Measurements from ENCODE around the gene CNTN4. TPM values are rescaled to one million over a fixed set of nuclear protein-coding genes. Genes with fewer than 3 reads are reported as not detected.
A peak's percentile ranks its signal among the peaks of the same experiment; 100 is the strongest.

CNTN4 gene
- total RNA-seq, 4 donors from 2014 or later, result 6.6 to 10.7 (median 9.7) TPM

DNA sequence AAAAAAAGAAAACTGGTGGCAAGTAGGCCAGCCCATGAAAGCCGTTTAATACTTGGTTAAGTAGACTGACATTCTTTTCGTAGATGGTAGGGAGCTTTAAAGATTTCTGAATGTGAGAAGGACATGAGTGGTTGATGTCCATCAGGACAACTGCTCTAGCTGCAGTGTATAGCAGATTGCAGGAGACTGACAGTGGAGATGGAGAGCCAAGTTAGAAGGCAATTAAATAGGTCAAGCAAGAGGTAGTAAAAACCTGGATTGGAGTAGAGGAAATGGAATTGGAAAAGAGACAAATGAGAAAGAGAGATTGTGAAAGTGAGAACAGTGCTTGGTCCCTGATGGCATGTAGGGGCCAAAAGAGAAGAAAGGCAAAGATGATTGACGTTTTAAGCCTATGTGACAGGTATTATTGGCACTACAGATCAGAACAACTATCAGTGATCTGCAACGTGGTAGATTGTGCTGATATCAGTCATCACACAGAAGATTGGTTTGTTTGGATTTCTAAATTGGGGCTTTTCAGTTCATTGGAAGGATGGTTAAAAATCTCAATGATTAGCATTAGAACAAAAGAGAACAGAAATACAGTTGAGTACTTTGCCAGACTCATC lies 74.0 kb downstream of the CNTN4 start:
- H3K36me3 ChIP-seq, result no peaks in the 10 kb centered on the region
- DNase-seq (ENCODE audit: extremely low spot score), result no peak
- 82% methylated on average over 4 of the region's 4 CpGs for WGBS
- intact Hi-C loops (cut with DNase I), result no loop called here
- TF ChIP-seq POLR2A (IDR thresholded peaks at IDR 0.05; ENCODE audit: low read depth) (no peak), POLR2AphosphoS5 (IDR thresholded peaks at IDR 0.05) (no peak), EP300 (IDR thresholded peaks at IDR 0.05) (no peak)
- TF ChIP-seq, protein P1, sequence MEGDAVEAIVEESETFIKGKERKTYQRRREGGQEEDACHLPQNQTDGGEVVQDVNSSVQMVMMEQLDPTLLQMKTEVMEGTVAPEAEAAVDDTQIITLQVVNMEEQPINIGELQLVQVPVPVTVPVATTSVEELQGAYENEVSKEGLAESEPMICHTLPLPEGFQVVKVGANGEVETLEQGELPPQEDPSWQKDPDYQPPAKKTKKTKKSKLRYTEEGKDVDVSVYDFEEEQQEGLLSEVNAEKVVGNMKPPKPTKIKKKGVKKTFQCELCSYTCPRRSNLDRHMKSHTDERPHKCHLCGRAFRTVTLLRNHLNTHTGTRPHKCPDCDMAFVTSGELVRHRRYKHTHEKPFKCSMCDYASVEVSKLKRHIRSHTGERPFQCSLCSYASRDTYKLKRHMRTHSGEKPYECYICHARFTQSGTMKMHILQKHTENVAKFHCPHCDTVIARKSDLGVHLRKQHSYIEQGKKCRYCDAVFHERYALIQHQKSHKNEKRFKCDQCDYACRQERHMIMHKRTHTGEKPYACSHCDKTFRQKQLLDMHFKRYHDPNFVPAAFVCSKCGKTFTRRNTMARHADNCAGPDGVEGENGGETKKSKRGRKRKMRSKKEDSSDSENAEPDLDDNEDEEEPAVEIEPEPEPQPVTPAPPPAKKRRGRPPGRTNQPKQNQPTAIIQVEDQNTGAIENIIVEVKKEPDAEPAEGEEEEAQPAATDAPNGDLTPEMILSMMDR (IDR thresholded peaks at IDR 0.05), result no peak
- H3K27ac ChIP-seq (replicated peaks in 1 of 4), result no peak overlapping the region
- no peaks in the 10 kb centered on the region for H3K27me3 ChIP-seq
- no peak overlapping the region for H3K4me3 ChIP-seq
- H3K4me1 ChIP-seq, result no peaks in the 10 kb centered on the region
- peaks cover 0 to 4% (median 0%) of the 10 kb centered on the region in 4 donors for H3K9me3 ChIP-seq

DNA sequence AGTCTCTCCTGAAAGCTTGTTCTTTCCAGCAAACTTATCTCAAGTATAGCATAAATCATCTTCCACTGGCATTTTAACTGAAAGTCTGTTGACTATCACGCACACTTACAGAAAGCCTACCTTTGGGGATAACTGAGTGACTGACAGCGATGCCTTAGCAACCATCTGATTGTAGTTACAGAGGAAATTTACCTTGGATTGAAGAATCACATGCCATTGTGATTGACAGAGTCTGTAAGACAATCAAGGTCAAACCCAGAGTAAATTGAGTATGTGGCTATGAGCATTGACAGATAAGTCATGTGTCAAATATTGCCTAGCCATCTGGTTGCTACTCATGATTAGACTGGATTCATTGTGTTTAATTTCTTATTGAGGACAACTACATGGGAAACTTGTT lies 82.0 kb downstream of the CNTN4 start:
- intact Hi-C loops (cut with DNase I), result no loop called here
- H3K27me3 ChIP-seq, result no peaks in the 10 kb centered on the region
- TF ChIP-seq, protein P1 (IDR thresholded peaks at IDR 0.05), result no peak
- WGBS, result 93% methylated on average over 2 of the region's 2 CpGs
- H3K4me1 ChIP-seq, result no peaks in the 10 kb centered on the region
- H3K9me3 ChIP-seq, result no peaks in the 10 kb centered on the region
- no peaks in the 10 kb centered on the region for H3K36me3 ChIP-seq
- DNase-seq (ENCODE audit: extremely low spot score), result no peak
- H3K4me3 ChIP-seq, result no peak overlapping the region
- no peak overlapping the region for H3K27ac ChIP-seq (replicated peaks in 1 of 4)

GRCh38 chr3:2198776-2199279 lies 100.2 kb downstream of the CNTN4 start:
- H3K4me3 ChIP-seq, result no peak overlapping the region
- no peaks in the 10 kb centered on the region for H3K27me3 ChIP-seq
- H3K36me3 ChIP-seq, result no peaks in the 10 kb centered on the region
- DNase-seq (ENCODE audit: extremely low spot score), result peak; percentile 78
- 79% methylated on average over 3 of the region's 3 CpGs for WGBS
- no peaks in the 10 kb centered on the region for H3K9me3 ChIP-seq
- TF ChIP-seq POLR2A (IDR thresholded peaks at IDR 0.05; ENCODE audit: low read depth) (no peak), EP300 (IDR thresholded peaks at IDR 0.05) (no peak), POLR2AphosphoS5 (IDR thresholded peaks at IDR 0.05) (no peak)
- TF ChIP-seq, protein P1 (IDR thresholded peaks at IDR 0.05), result no peak
- intact Hi-C loops (cut with DNase I), result no loop called here
- no peak overlapping the region for H3K27ac ChIP-seq (replicated peaks in 1 of 4)
- no peaks in the 10 kb centered on the region for H3K4me1 ChIP-seq

- intact Hi-C loops (cut with DNase I), result no loop called here
- Histone ChIP-seq H3K27me3 (no peaks in the 10 kb centered on the region), H3K9me3 (no peaks in the 10 kb centered on the region), H3K36me3 (no peaks in the 10 kb centered on the region), H3K4me1 (no peaks in the 10 kb centered on the region), H3K4me3 (no peak overlapping the region), H3K27ac (replicated peaks in 1 of 4) (no peak overlapping the region)
- WGBS, result 93% methylated on average over 1 of the region's 1 CpG
- TF ChIP-seq, protein P1 (IDR thresholded peaks at IDR 0.05), result no peak
- TF ChIP-seq EP300 (IDR thresholded peaks at IDR 0.05), result no peak
- no peak for TF ChIP-seq POLR2A (IDR thresholded peaks at IDR 0.05; ENCODE audit: low read depth)
- no peak for TF ChIP-seq POLR2AphosphoS5 (IDR thresholded peaks at IDR 0.05)
- DNase-seq (ENCODE audit: extremely low spot score), result no peak
These were observed 105.4 kb downstream of the CNTN4 start for GRCh38 chr3:2204054-2204453.

- TF ChIP-seq EP300 (IDR thresholded peaks at IDR 0.05) (no peak), POLR2AphosphoS5 (IDR thresholded peaks at IDR 0.05) (no peak), POLR2A (IDR thresholded peaks at IDR 0.05; ENCODE audit: low read depth) (no peak)
- TF ChIP-seq, protein P1 (IDR thresholded peaks at IDR 0.05), result no peak
- no peaks in the 10 kb centered on the region for H3K9me3 ChIP-seq
- H3K4me1 ChIP-seq, result no peaks in the 10 kb centered on the region
- no peaks in the 10 kb centered on the region for H3K27me3 ChIP-seq
- intact Hi-C loops (cut with DNase I), result no loop called here
- no peak for DNase-seq (ENCODE audit: extremely low spot score)
- no peak overlapping the region for H3K27ac ChIP-seq (replicated peaks in 1 of 4)
- no peak overlapping the region for H3K4me3 ChIP-seq
- no peaks in the 10 kb centered on the region for H3K36me3 ChIP-seq
- 82% methylated on average over 2 of the region's 2 CpGs for WGBS
These were observed 107.0 kb downstream of the CNTN4 start for GRCh38 chr3:2205692-2206091.
